Mucosa of rectum (tissue), 2 donors: Measurements from ENCODE around the gene DEPDC4.
"Not testable (repeated sequence)": the region's sequence is repeated elsewhere in the genome, so short reads cannot be mapped to it uniquely, and the experiment has no call there.

Experiments used
- H3K27ac ChIP-seq, 2 donors: one replicate each; pipeline ENCODE4 v1.7.0; 2013; ENCODE audit warnings: inconsistent platforms in 2 of 2, low read depth in 2 of 2, low read length in 2 of 2
- H3K27me3 ChIP-seq, 2 donors: one replicate each; pipeline ENCODE4 v1.7.0; 2013; ENCODE audit warnings: low read length in 2 of 2; ENCODE audit not compliant: control insufficient read depth in 2 of 2, insufficient read depth in 2 of 2
- H3K36me3 ChIP-seq, 2 donors: one replicate each; pipeline ENCODE4 v1.7.0; 2013; ENCODE audit warnings: low read length in 2 of 2; ENCODE audit not compliant: control insufficient read depth in 2 of 2, insufficient read depth in 2 of 2
- H3K4me1 ChIP-seq, 2 donors: one replicate each; pipeline ENCODE4 v1.7.0; 2013; ENCODE audit warnings: low read length in 2 of 2, mild to moderate bottlenecking in 1 of 2; ENCODE audit not compliant: control insufficient read depth in 2 of 2, insufficient read depth in 2 of 2
- H3K4me3 ChIP-seq, 2 donors: one replicate each; pipeline ENCODE4 v1.7.0; 2013; ENCODE audit warnings: low read length in 2 of 2
- H3K9ac ChIP-seq, 2 donors: one replicate each; pipeline ENCODE4 v1.7.0; 2013; ENCODE audit warnings: low read length in 2 of 2, low read depth in 1 of 2, mild to moderate bottlenecking in 1 of 2
- H3K9me3 ChIP-seq, 2 donors: one replicate each; pipeline ENCODE4 v1.7.0; 2013; ENCODE audit warnings: low read length in 2 of 2; ENCODE audit not compliant: control insufficient read depth in 2 of 2
- donor health status: healthy.
- donor health status: Normal muscosa, but diverticular disease.

Gene DEPDC4

GRCh38 chr12:100266835-100267602 lies at the start of gene DEPDC4, which contains the start of gene SCYL2:
Gene DEPDC4, minus strand, starts transcription at chr12:100267079. Its CDS starts 3 bp downstream, at chr12:100267076.
Gene SCYL2, plus strand, starts transcription at chr12:100267177. Its CDS starts 15,794 bp downstream, at chr12:100282971.
- Histone ChIP-seq H3K36me3 (no peaks in the 10 kb centered on the region), H3K27ac (peak within 1 kb of the TSS; percentile 97 to 99), H3K4me1 (peaks cover 16 to 19% of the 10 kb centered on the region in 2 donors), H3K9me3 (no peaks in the 10 kb centered on the region), H3K9ac (peak within 1 kb of the TSS; percentile 95 to 99), H3K27me3 (no peaks in the 10 kb centered on the region), H3K4me3 (peak within 1 kb of the TSS; percentile 83 to 92)

GRCh38 chr12:100311317-100311716 lies 44.4 kb upstream of the DEPDC4 start:
- Histone ChIP-seq H3K9ac (no peak overlapping the region), H3K9me3 (no peaks in the 10 kb centered on the region), H3K4me1 (no peaks in the 10 kb centered on the region), H3K27me3 (no peaks in the 10 kb centered on the region), H3K36me3 (peaks cover 32 to 37% of the 10 kb centered on the region in 2 donors), H3K4me3 (no peak overlapping the region), H3K27ac (no peak overlapping the region)

GRCh38 chr12:100308138-100308537 lies 41.3 kb upstream of the DEPDC4 start:
- peaks cover 21 to 38% of the 10 kb centered on the region in 2 donors for H3K36me3 ChIP-seq
- H3K4me1 ChIP-seq, H3K27ac ChIP-seq, H3K9me3 ChIP-seq, H3K9ac ChIP-seq, H3K4me3 ChIP-seq, H3K27me3 ChIP-seq: not testable (repeated sequence)

GRCh38 chr12:100304334-100304733 lies 37.5 kb upstream of the DEPDC4 start:
- H3K27ac ChIP-seq, result not testable (repeated sequence)

GRCh38 chr12:100303831-100304230 lies 37.0 kb upstream of the DEPDC4 start:
- Histone ChIP-seq H3K27me3 (no peaks in the 10 kb centered on the region), H3K9me3 (no peaks in the 10 kb centered on the region), H3K4me1 (no peaks in the 10 kb centered on the region), H3K4me3 (no peak overlapping the region), H3K36me3 (peaks cover 17 to 34% of the 10 kb centered on the region in 2 donors), H3K27ac (no peak overlapping the region), H3K9ac (no peak overlapping the region)

More at GRCh38 chr12:100304334-100304733, 37.5 kb upstream of the DEPDC4 start:
- H3K27me3 ChIP-seq, H3K9me3 ChIP-seq, H3K9ac ChIP-seq, H3K4me1 ChIP-seq, H3K4me3 ChIP-seq: not testable (repeated sequence)
- H3K36me3 ChIP-seq, result peaks cover 16 to 32% of the 10 kb centered on the region in 2 donors

GRCh38 chr12:100302081-100302480 lies 35.2 kb upstream of the DEPDC4 start:
- Histone ChIP-seq H3K4me1 (no peaks in the 10 kb centered on the region), H3K9me3 (no peaks in the 10 kb centered on the region), H3K4me3 (no peak overlapping the region), H3K36me3 (peaks cover 24 to 35% of the 10 kb centered on the region in 2 donors), H3K9ac (no peak overlapping the region), H3K27ac (no peak overlapping the region), H3K27me3 (no peaks in the 10 kb centered on the region)

GRCh38 chr12:100295764-100296555 lies 29.1 kb upstream of the DEPDC4 start:
- Histone ChIP-seq H3K9me3 (no peaks in the 10 kb centered on the region), H3K36me3 (peaks cover 25 to 36% of the 10 kb centered on the region in 2 donors), H3K27me3 (no peaks in the 10 kb centered on the region), H3K27ac (no peak overlapping the region), H3K4me1 (no peaks in the 10 kb centered on the region), H3K9ac (no peak overlapping the region), H3K4me3 (no peak overlapping the region)

GRCh38 chr12:100294366-100294765 lies 27.5 kb upstream of the DEPDC4 start:
- not testable (repeated sequence) for H3K27ac ChIP-seq, H3K9me3 ChIP-seq, H3K9ac ChIP-seq, H3K4me3 ChIP-seq, H3K27me3 ChIP-seq, H3K4me1 ChIP-seq
- H3K36me3 ChIP-seq, result peaks cover 20 to 30% of the 10 kb centered on the region in 2 donors

- H3K27ac ChIP-seq, result no peak overlapping the region
- no peak overlapping the region for H3K4me3 ChIP-seq
- H3K27me3 ChIP-seq, result no peaks in the 10 kb centered on the region
- H3K4me1 ChIP-seq, result no peaks in the 10 kb centered on the region
- H3K9me3 ChIP-seq, result no peaks in the 10 kb centered on the region
- no peak overlapping the region for H3K9ac ChIP-seq
- H3K36me3 ChIP-seq, result peaks cover 14 to 24% of the 10 kb centered on the region in 2 donors
Observed at GRCh38 chr12:100293017-100293416, 26.1 kb upstream of the DEPDC4 start.

GRCh38 chr12:100290016-100290415 lies 23.1 kb upstream of the DEPDC4 start:
- H3K27me3 ChIP-seq, result no peaks in the 10 kb centered on the region
- peaks cover 12 to 24% of the 10 kb centered on the region in 2 donors for H3K36me3 ChIP-seq
- no peak overlapping the region for H3K4me3 ChIP-seq
- H3K4me1 ChIP-seq, result no peaks in the 10 kb centered on the region
- H3K9ac ChIP-seq, result no peak overlapping the region
- no peaks in the 10 kb centered on the region for H3K9me3 ChIP-seq
- no peak overlapping the region for H3K27ac ChIP-seq
